HG03064 (cell line): ENCODE measurements around the gene PAAF1.

ENCODE experiments used
- ATAC-seq: cut with Tn5 transposase; IDR thresholded peaks from one replicate; pipeline ENCODE4 v1.9.1; 2021; ENCODE audit warnings: low read depth; ENCODE audit not compliant: unreplicated experiment

Gene PAAF1

GRCh38 chr11:73942010-73942409 is 65.2 kb downstream of the PAAF1 start:
- no peak for ATAC-seq

- no peak for ATAC-seq
Observed at GRCh38 chr11:73944085-73944484, 67.3 kb downstream of the PAAF1 start.

- no peak for ATAC-seq
Observed at GRCh38 chr11:73944901-73945300, 68.1 kb downstream of the PAAF1 start.

- no peak for ATAC-seq
Observed at GRCh38 chr11:73945396-73945795, 68.6 kb downstream of the PAAF1 start.

DNA sequence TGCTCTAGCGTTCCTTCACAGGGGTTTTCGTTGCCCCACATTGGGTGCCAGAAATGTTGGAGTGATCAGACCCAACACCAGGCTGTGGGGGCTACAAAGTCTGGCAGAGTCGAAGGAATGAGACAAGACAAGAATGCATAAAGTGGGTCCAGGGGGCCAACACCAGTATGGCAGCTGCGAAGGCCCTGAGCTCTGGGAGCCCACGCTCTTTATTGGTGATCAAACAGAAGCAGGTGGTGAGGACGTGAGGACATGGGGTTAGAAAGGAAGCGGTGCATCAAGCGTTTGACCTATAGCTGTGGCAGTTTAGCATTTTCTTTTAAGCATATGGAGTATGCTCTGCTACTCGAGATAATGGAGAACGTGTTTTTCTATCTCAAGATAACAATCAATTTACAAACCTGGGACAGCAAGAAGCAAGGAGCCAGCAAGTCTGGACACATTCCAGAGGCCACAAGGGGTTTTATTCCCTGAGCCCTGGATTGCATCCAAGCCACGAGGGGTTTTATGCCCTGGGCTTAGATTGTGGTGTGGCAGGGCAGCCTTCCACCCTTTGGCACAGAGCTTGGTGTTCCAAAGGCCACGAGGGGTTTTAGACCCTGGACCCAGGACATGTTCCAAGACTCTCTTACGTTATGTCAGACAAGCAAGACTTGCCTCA is 70.1 kb downstream of the PAAF1 start:
- ATAC-seq: no peak

- ATAC-seq: no peak
Observed at GRCh38 chr11:73949246-73949645, 72.4 kb downstream of the PAAF1 start.

GRCh38 chr11:73949912-73950311 is 73.1 kb downstream of the PAAF1 start:
- ATAC-seq: no peak

GRCh38 chr11:73950869-73951710 is 74.3 kb downstream of the PAAF1 start, which contains the start of gene DNAJB13:
Gene DNAJB13 (plus strand): TSS chr11:73951026. CDS start chr11:73951070, 44 bp downstream.
- no peak for ATAC-seq

DNA sequence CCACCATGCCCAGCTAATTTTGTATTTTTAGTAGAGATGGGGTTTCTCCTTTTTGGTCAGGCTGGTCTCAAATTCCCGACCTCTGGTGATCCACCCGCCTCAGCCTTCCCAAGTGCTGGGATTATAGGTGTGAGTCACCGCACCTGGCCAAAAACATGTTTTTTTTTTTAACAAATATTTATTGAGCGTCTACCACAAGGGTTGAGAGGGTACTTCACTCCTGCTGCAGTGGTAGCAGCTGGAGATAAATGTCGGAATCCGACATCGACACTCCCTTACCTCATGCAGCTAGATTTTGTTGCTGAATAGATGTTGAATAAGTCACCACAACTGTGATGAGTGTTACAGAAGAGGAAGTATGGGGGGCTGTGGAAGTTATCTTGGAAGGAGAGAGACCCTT is 75.0 kb downstream of the PAAF1 start:
- ATAC-seq: no peak

DNA sequence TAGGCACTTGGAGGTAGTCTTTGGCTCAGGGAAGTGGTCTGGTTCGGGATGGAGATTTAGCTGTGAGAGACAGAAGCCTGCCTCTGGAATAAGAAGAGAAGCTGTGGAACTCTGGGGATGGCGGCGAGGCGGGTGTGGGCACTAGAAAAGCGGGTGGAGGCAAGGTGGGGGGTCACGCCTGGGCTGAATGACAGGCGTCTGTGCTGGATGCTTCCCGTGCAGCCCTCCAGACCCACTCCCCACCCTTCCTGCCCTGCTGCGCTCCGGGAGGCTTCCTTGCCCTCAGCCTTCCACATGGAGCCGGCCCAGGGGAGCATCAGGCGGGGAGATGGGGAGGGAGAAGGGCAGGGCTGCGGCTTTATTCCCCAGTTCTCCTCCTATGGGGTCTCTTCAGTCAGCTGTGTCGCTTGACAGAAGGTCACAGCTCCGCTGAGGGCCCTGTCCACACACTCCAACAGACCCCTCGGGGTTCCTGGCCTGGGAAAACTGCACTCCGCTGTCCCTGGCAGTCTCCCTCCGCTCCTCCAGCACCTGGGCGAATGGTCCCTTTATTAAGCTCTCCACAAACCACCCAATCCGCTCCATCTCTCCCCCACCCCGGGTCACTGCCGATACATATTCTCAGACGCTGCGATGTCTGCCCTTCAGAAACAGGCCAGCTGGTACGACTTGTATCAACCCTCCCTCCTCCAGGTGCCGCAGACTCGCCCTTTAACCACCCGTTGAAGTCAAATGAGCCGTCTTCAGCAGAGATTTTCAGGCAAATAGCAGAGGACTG is 80.3 kb downstream of the PAAF1 start:
- no peak for ATAC-seq

DNA sequence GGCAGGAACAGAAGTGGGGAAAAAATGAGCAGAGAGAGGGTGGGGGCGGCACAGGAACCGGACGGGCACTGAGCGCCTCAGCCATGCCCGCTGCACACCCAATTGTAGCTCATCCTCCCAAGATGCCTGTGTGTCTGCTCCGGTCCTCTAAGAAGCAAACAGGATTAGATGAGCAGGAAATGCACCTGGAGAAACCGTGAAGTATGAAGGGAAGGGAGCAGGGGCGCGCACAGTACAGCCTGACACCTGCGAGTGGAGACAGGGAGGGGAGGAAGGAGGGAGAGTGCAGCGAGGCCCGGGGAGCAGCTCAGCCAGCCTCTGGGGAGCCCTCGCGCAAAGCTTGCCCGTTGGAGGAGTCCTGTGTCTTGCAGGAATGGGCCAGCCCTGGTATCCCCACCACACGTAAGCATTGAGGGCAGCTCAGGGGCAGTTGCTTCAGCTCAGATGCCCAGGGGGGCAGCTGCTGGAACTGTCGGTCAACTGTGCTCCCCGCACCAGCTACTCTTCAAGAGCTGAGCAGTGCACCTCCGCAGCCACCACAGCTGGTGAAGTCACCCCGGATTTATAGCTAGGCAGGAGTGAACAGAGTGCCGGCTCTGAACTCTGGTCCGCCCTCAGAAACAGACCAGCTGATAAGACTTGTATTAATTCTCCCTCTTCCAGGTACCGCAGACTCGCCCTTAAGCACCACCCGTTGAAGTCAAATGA is 81.0 kb downstream of the PAAF1 start:
- no peak for ATAC-seq

GRCh38 chr11:73958521-73959141 is 81.8 kb downstream of the PAAF1 start:
- ATAC-seq: no peak

DNA sequence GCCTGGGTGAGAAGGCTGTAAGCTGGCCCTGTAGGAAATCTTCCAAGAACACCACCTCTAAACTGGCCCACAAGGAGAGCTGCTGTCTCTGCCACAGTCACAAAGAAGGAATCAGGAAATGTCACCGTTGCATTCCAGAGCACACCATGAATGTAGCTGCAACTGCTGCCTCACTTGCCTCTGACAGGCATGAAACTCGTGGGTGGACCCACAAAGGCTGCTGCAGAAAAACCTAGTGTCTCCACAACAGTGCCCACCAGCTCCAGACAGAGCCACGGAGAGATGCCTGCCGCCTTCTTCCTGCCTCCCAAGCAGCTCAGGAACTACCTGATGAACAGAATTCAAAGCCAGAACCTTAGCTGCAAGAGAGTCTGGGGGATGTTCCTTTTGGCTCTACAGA is 84.5 kb downstream of the PAAF1 start:
- ATAC-seq: no peak

GRCh38 chr11:73962101-73962705 is 85.4 kb downstream of the PAAF1 start:
- no peak for ATAC-seq

GRCh38 chr11:73963861-73964260 is 87.1 kb downstream of the PAAF1 start:
- no peak for ATAC-seq

GRCh38 chr11:73965076-73965763 is 88.4 kb downstream of the PAAF1 start:
- ATAC-seq: no peak

GRCh38 chr11:73965764-73966121 is 88.9 kb downstream of the PAAF1 start:
- no peak for ATAC-seq

DNA sequence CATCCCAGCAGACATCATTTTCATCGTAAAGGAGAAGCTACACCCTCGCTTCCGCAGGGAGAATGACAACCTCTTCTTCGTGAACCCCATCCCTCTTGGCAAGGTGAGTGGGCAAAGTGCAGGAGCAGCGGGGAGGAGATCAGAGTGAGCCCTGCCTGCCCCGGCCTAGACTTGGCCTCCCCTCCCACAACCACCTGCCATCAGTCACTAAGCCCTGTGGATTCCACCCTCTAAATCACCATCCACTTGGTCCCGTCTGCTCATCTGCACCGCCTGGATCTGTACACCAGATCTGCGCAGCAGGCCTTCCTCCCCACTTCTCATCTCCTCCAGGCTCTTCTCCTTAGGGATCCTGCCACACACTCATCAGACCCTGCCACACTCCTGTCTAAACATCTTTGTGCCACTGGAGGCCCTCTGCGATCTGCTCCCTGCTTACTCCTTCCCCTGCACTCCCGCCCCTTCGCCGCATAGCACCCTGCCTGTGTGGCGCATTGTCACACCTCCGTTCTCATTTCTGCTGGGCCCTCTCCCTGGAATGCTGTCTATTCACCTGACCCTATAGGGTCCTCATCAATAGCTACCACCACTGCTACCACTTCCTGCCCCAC is 91.7 kb downstream of the PAAF1 start:
- ATAC-seq: no peak

DNA sequence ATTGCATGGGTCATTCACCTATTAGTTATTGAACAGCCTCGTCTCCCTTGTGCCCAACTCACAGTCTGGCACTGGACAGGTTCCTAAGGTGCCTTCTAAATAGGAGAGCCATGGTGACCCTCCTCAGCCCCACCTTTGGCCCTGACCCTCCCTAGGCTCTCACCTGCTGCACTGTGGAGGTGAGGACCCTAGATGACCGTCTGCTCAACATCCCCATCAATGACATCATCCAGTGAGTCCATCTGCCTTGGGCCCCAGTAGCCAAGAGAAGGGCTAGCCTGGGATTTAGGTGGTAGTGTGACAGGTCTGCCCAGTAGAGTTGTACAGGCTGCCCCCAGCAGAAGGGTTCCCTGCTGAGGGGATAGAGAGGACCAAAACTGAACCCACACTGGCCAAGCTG is 92.3 kb downstream of the PAAF1 start:
- no peak for ATAC-seq
